Measurements from ENCODE around the gene DZANK1.
"Not testable (repeated sequence)": the region's sequence is repeated elsewhere in the genome, so short reads cannot be mapped to it uniquely, and the experiment has no call there.

DZANK1 gene

DNA sequence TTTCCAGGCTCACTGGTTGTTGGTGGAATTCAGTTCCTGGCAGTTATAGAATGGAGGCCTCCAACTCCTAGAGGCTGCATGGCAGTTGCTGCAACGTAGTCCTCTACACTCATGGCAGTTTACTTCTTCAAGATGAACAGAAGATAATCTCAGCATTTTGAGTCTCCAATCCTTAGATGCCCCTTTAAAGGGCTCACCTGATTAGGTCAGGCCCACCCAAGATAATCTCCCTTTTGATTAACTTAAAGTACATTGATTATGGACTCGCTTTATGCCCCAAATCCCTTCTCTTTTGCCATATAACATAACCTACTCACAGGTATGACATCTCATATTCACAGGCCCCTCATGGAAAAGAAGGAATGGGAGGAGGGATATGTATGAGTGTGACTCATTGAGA is 102.1 kb downstream of the DZANK1 start:
- DNase-seq, result no peak

- no peak for DNase-seq
Observed at GRCh38 chr20:18363708-18364107, 103.1 kb downstream of the DZANK1 start.

- no peak for DNase-seq
Observed at GRCh38 chr20:18362916-18363315, 103.9 kb downstream of the DZANK1 start.

- no peak for DNase-seq
Observed at GRCh38 chr20:18361678-18362077, 105.2 kb downstream of the DZANK1 start.

GRCh38 chr20:18360635-18361034 is 106.2 kb downstream of the DZANK1 start:
- no peak for DNase-seq

DNA sequence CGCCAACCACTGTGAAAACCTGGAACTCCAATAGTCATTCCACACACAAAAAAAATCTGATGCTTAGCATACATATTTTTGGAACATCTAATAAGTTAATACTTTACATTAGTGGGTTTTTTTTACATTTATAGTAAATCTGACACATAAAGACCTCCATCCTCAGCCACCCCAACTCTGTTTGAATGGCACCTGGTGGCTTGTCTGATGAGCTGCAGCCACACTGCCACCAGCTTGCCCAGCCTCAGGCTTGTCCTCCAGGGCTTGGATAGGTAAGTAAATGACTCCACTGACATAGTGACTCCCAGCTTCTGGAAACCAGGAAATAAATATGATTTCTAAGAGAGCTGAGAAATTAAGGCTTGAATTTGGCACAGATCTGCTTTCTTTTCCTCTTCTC is 107.0 kb downstream of the DZANK1 start:
- no peak for DNase-seq

DNA sequence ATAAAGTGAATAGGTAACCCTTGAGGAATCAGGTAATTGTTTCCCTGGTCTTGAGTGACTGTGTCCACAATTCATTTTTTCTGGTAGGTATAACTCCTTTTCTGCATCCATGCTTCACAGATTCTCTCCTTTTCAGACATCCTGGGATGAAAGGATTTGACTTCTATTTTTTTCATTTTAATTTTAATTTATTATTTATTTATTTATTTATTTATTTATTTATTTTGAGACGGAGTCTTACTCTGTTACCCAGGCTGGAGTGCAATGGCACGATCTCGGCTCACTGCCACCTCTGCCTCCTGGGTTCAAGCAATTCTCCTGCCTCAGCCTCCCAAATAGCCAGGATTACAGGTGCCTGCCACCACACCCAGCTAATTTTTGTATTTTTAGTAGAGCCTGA is 117.1 kb downstream of the DZANK1 start:
- not testable (repeated sequence) for DNase-seq
